ENCODE measurements around the gene LDAF1.

The LDAF1 gene

GRCh38 chr16:21175397-21175796 lies 16.9 kb downstream of the LDAF1 start:
- peaks cover 0 to 3% of the 10 kb centered on the region in 2 donors for H3K4me1 ChIP-seq (ENCODE audit: control insufficient read depth in 2 of 2, insufficient read depth in 2 of 2, low read length in 2 of 2)
- no peaks in the 10 kb centered on the region for H3K9me3 ChIP-seq (ENCODE audit: control insufficient read depth in 2 of 2, low read length in 2 of 2)
- peaks cover 43 to 45% of the 10 kb centered on the region in 2 donors for H3K36me3 ChIP-seq (ENCODE audit: control insufficient read depth in 2 of 2, insufficient read depth in 2 of 2, low read length in 2 of 2)
- no peak overlapping the region for H3K9ac ChIP-seq (ENCODE audit: low read depth in 1 of 2, low read length in 2 of 2)
- H3K27me3 ChIP-seq (ENCODE audit: control insufficient read depth in 2 of 2, insufficient read depth in 2 of 2, low read length in 2 of 2): no peaks in the 10 kb centered on the region
- no peak overlapping the region for H3K27ac ChIP-seq (ENCODE audit: low read depth in 2 of 2, low read length in 2 of 2)
- no peak overlapping the region for H3K4me3 ChIP-seq (ENCODE audit: low read length in 2 of 2)

- Histone ChIP-seq H3K27me3 (ENCODE audit: control insufficient read depth in 2 of 2, insufficient read depth in 2 of 2, low read length in 2 of 2) (no peaks in the 10 kb centered on the region), H3K4me3 (ENCODE audit: low read length in 2 of 2) (no peak overlapping the region), H3K27ac (ENCODE audit: low read depth in 2 of 2, low read length in 2 of 2) (no peak overlapping the region), H3K9me3 (ENCODE audit: control insufficient read depth in 2 of 2, low read length in 2 of 2) (no peaks in the 10 kb centered on the region), H3K4me1 (ENCODE audit: control insufficient read depth in 2 of 2, insufficient read depth in 2 of 2, low read length in 2 of 2) (peaks cover 0 to 3% of the 10 kb centered on the region in 2 donors), H3K9ac (ENCODE audit: low read depth in 1 of 2, low read length in 2 of 2) (no peak overlapping the region), H3K36me3 (ENCODE audit: control insufficient read depth in 2 of 2, insufficient read depth in 2 of 2, low read length in 2 of 2) (peaks cover 39% of the 10 kb centered on the region in 2 donors)
Observed at GRCh38 chr16:21179126-21179982, 20.9 kb downstream of the LDAF1 start.

GRCh38 chr16:21179983-21180365 lies 21.5 kb downstream of the LDAF1 start:
- no peak overlapping the region for H3K9ac ChIP-seq (ENCODE audit: low read depth in 1 of 2, low read length in 2 of 2)
- H3K27me3 ChIP-seq (ENCODE audit: control insufficient read depth in 2 of 2, insufficient read depth in 2 of 2, low read length in 2 of 2): no peaks in the 10 kb centered on the region
- H3K36me3 ChIP-seq (ENCODE audit: control insufficient read depth in 2 of 2, insufficient read depth in 2 of 2, low read length in 2 of 2): peaks cover 34 to 39% of the 10 kb centered on the region in 2 donors
- H3K4me1 ChIP-seq (ENCODE audit: control insufficient read depth in 2 of 2, insufficient read depth in 2 of 2, low read length in 2 of 2): peaks cover 0 to 4% of the 10 kb centered on the region in 2 donors
- no peak overlapping the region for H3K27ac ChIP-seq (ENCODE audit: low read depth in 2 of 2, low read length in 2 of 2)
- H3K4me3 ChIP-seq (ENCODE audit: low read length in 2 of 2): no peak overlapping the region
- no peaks in the 10 kb centered on the region for H3K9me3 ChIP-seq (ENCODE audit: control insufficient read depth in 2 of 2, low read length in 2 of 2)

- Histone ChIP-seq H3K4me3 (ENCODE audit: low read length in 2 of 2) (no peak overlapping the region), H3K36me3 (ENCODE audit: control insufficient read depth in 2 of 2, insufficient read depth in 2 of 2, low read length in 2 of 2) (peaks cover 23% of the 10 kb centered on the region in 2 donors), H3K4me1 (ENCODE audit: control insufficient read depth in 2 of 2, insufficient read depth in 2 of 2, low read length in 2 of 2) (peaks cover 4 to 9% of the 10 kb centered on the region in 2 donors), H3K9me3 (ENCODE audit: control insufficient read depth in 2 of 2, low read length in 2 of 2) (no peaks in the 10 kb centered on the region), H3K27me3 (ENCODE audit: control insufficient read depth in 2 of 2, insufficient read depth in 2 of 2, low read length in 2 of 2) (no peaks in the 10 kb centered on the region), H3K27ac (ENCODE audit: low read depth in 2 of 2, low read length in 2 of 2) (no peak overlapping the region), H3K9ac (ENCODE audit: low read depth in 1 of 2, low read length in 2 of 2) (no peak overlapping the region)
Observed at GRCh38 chr16:21183995-21184394, 25.5 kb downstream of the LDAF1 start.

- Histone ChIP-seq H3K4me1 (ENCODE audit: control insufficient read depth in 2 of 2, insufficient read depth in 2 of 2, low read length in 2 of 2) (peaks cover 4 to 9% of the 10 kb centered on the region in 2 donors), H3K36me3 (ENCODE audit: control insufficient read depth in 2 of 2, insufficient read depth in 2 of 2, low read length in 2 of 2) (peaks cover 16% of the 10 kb centered on the region in 2 donors), H3K9ac (ENCODE audit: low read depth in 1 of 2, low read length in 2 of 2) (no peak overlapping the region), H3K27ac (ENCODE audit: low read depth in 2 of 2, low read length in 2 of 2) (no peak overlapping the region), H3K27me3 (ENCODE audit: control insufficient read depth in 2 of 2, insufficient read depth in 2 of 2, low read length in 2 of 2) (no peaks in the 10 kb centered on the region), H3K4me3 (ENCODE audit: low read length in 2 of 2) (no peak overlapping the region), H3K9me3 (ENCODE audit: control insufficient read depth in 2 of 2, low read length in 2 of 2) (no peaks in the 10 kb centered on the region)
Observed at GRCh38 chr16:21184834-21185233, 26.4 kb downstream of the LDAF1 start.

GRCh38 chr16:21185659-21186325 lies 27.3 kb downstream of the LDAF1 start:
- H3K27me3 ChIP-seq (ENCODE audit: control insufficient read depth in 2 of 2, insufficient read depth in 2 of 2, low read length in 2 of 2): peaks cover 0 to 2% of the 10 kb centered on the region in 2 donors
- H3K9me3 ChIP-seq (ENCODE audit: control insufficient read depth in 2 of 2, low read length in 2 of 2): no peaks in the 10 kb centered on the region
- peaks cover 4 to 9% of the 10 kb centered on the region in 2 donors for H3K4me1 ChIP-seq (ENCODE audit: control insufficient read depth in 2 of 2, insufficient read depth in 2 of 2, low read length in 2 of 2)
- H3K27ac ChIP-seq (ENCODE audit: low read depth in 2 of 2, low read length in 2 of 2): peak overlapping the region in 1 of 2 donors; percentile 32
- H3K36me3 ChIP-seq (ENCODE audit: control insufficient read depth in 2 of 2, insufficient read depth in 2 of 2, low read length in 2 of 2): peaks cover 13 to 14% of the 10 kb centered on the region in 2 donors
- H3K9ac ChIP-seq (ENCODE audit: low read depth in 1 of 2, low read length in 2 of 2): no peak overlapping the region
- H3K4me3 ChIP-seq (ENCODE audit: low read length in 2 of 2): no peak overlapping the region

- peaks cover 9% of the 10 kb centered on the region in 2 donors for H3K36me3 ChIP-seq (ENCODE audit: control insufficient read depth in 2 of 2, insufficient read depth in 2 of 2, low read length in 2 of 2)
- peaks cover 4 to 9% of the 10 kb centered on the region in 2 donors for H3K4me1 ChIP-seq (ENCODE audit: control insufficient read depth in 2 of 2, insufficient read depth in 2 of 2, low read length in 2 of 2)
- H3K27me3 ChIP-seq (ENCODE audit: control insufficient read depth in 2 of 2, insufficient read depth in 2 of 2, low read length in 2 of 2): peaks cover 0 to 2% of the 10 kb centered on the region in 2 donors
- H3K27ac ChIP-seq (ENCODE audit: low read depth in 2 of 2, low read length in 2 of 2): peak overlapping the region in 1 of 2 donors; percentile 4
- H3K4me3 ChIP-seq (ENCODE audit: low read length in 2 of 2): no peak overlapping the region
- H3K9me3 ChIP-seq (ENCODE audit: control insufficient read depth in 2 of 2, low read length in 2 of 2): no peaks in the 10 kb centered on the region
- H3K9ac ChIP-seq (ENCODE audit: low read depth in 1 of 2, low read length in 2 of 2): no peak overlapping the region
Observed at GRCh38 chr16:21186326-21186691, 27.8 kb downstream of the LDAF1 start.

GRCh38 chr16:21189311-21189710 lies 30.8 kb downstream of the LDAF1 start:
- peaks cover 0 to 2% of the 10 kb centered on the region in 2 donors for H3K9me3 ChIP-seq (ENCODE audit: control insufficient read depth in 2 of 2, low read length in 2 of 2)
- peaks cover 4 to 9% of the 10 kb centered on the region in 2 donors for H3K4me1 ChIP-seq (ENCODE audit: control insufficient read depth in 2 of 2, insufficient read depth in 2 of 2, low read length in 2 of 2)

GRCh38 chr16:21190013-21190412 lies 31.5 kb downstream of the LDAF1 start:
- peaks cover 4 to 8% of the 10 kb centered on the region in 2 donors for H3K4me1 ChIP-seq (ENCODE audit: control insufficient read depth in 2 of 2, insufficient read depth in 2 of 2, low read length in 2 of 2)
- H3K9me3 ChIP-seq (ENCODE audit: control insufficient read depth in 2 of 2, low read length in 2 of 2): peaks cover 0 to 2% of the 10 kb centered on the region in 2 donors

More at GRCh38 chr16:21189311-21189710, 30.8 kb downstream of the LDAF1 start:
- Histone ChIP-seq H3K4me3 (ENCODE audit: low read length in 2 of 2) (no peak overlapping the region), H3K27me3 (ENCODE audit: control insufficient read depth in 2 of 2, insufficient read depth in 2 of 2, low read length in 2 of 2) (peaks cover 0 to 2% of the 10 kb centered on the region in 2 donors), H3K27ac (ENCODE audit: low read depth in 2 of 2, low read length in 2 of 2) (no peak overlapping the region), H3K9ac (ENCODE audit: low read depth in 1 of 2, low read length in 2 of 2) (no peak overlapping the region), H3K36me3 (ENCODE audit: control insufficient read depth in 2 of 2, insufficient read depth in 2 of 2, low read length in 2 of 2) (no peaks in the 10 kb centered on the region)

GRCh38 chr16:21190599-21190998 lies 32.1 kb downstream of the LDAF1 start:
- Histone ChIP-seq H3K9me3 (ENCODE audit: control insufficient read depth in 2 of 2, low read length in 2 of 2) (peaks cover 0 to 2% of the 10 kb centered on the region in 2 donors), H3K4me1 (ENCODE audit: control insufficient read depth in 2 of 2, insufficient read depth in 2 of 2, low read length in 2 of 2) (peaks cover 4% of the 10 kb centered on the region in 2 donors), H3K36me3 (ENCODE audit: control insufficient read depth in 2 of 2, insufficient read depth in 2 of 2, low read length in 2 of 2) (no peaks in the 10 kb centered on the region), H3K27me3 (ENCODE audit: control insufficient read depth in 2 of 2, insufficient read depth in 2 of 2, low read length in 2 of 2) (peaks cover 0 to 2% of the 10 kb centered on the region in 2 donors), H3K4me3 (ENCODE audit: low read length in 2 of 2) (no peak overlapping the region), H3K27ac (ENCODE audit: low read depth in 2 of 2, low read length in 2 of 2) (no peak overlapping the region), H3K9ac (ENCODE audit: low read depth in 1 of 2, low read length in 2 of 2) (no peak overlapping the region)

More at GRCh38 chr16:21190013-21190412, 31.5 kb downstream of the LDAF1 start:
- Histone ChIP-seq H3K9ac (ENCODE audit: low read depth in 1 of 2, low read length in 2 of 2) (no peak overlapping the region), H3K27ac (ENCODE audit: low read depth in 2 of 2, low read length in 2 of 2) (no peak overlapping the region), H3K36me3 (ENCODE audit: control insufficient read depth in 2 of 2, insufficient read depth in 2 of 2, low read length in 2 of 2) (no peaks in the 10 kb centered on the region), H3K4me3 (ENCODE audit: low read length in 2 of 2) (no peak overlapping the region), H3K27me3 (ENCODE audit: control insufficient read depth in 2 of 2, insufficient read depth in 2 of 2, low read length in 2 of 2) (peaks cover 0 to 2% of the 10 kb centered on the region in 2 donors)
